ENCODE results near the gene SEMA3F. TPM values are rescaled to one million over a fixed set of nuclear protein-coding genes. Genes with fewer than 3 reads are reported as not detected.

SEMA3F gene
- total RNA-seq, 1 donor from 2014 or later: 15.7 TPM

DNA sequence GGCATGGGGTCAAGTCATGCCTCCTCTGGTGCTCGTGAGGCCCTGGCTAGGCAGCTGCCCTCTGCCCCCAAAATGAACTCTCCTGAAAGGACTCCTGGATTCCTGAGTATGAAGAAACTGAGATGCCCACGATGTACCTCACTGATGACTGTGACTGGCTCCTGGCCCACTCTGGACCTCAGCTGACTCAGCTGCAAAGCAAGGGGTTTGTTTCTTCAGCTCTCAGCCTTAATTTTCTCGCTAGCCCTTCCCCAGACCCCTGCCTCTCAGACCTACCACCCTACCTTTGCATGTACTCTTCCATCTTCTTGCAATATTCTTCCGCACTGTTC, 75.6 kb downstream of the SEMA3F start:
- no peak for DNase-seq (ENCODE audit: low read depth in 2 of 2)

DNA sequence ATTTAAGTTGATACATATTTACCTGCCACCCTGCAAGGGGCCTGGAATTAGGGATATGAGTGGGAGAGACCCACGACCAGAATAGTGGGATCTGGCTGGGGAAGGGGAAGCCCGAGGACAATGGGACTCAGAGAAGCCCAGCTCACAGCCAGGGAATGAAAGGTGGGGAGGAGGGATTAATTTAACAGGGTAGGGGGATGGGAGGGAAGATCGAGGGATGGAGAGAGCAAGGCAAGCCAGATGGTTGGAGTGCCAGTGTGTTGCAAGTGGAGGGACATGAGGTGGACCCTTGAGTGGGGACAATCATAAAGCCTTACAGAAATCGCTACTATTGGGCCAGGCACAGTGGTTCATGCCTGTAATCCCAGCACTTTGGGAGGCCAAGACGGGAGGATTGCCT, 76.5 kb downstream of the SEMA3F start:
- DNase-seq (ENCODE audit: low read depth in 2 of 2): no peak

DNA sequence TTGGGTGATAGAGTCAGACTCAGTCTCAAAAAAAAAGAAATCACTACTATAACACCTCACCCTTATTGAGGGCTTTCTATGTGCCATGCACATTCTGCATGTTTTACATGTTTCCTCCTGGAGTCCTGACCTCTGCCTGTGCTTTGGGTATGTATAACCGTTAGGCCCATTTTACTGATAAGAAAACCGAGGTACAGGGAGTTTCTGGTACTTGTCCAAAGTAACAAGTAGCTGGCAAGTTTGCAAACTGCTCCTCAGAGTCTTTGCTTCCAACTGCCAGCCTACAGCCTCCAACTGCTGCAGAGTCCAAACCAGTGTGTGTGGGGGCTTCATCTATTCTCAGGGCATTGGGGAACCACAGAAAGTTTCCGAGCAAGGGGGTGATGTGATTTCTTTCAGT, 77.2 kb downstream of the SEMA3F start:
- no peak for DNase-seq (ENCODE audit: low read depth in 2 of 2)

DNA sequence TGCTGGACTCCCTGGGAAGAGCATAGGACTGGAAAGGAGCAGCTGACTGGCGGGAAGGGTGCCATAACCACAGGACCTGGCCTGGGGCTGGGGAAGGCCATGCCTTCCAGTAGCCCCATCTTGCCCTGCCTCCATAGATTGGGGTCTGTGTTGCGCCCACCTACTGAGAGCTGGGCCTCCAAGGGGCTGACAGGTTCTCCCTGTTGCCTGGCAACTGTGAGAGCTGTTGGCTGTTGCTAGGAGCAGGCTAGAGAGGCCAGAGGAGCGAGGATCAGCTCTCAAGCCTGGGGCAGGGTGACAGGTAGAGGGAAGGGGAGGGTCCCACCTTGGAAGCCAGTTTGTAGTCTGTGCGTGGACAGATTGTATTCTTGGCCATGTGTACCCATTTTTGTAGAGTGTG, 78.1 kb downstream of the SEMA3F start:
- DNase-seq (ENCODE audit: low read depth in 2 of 2): no peak

DNA sequence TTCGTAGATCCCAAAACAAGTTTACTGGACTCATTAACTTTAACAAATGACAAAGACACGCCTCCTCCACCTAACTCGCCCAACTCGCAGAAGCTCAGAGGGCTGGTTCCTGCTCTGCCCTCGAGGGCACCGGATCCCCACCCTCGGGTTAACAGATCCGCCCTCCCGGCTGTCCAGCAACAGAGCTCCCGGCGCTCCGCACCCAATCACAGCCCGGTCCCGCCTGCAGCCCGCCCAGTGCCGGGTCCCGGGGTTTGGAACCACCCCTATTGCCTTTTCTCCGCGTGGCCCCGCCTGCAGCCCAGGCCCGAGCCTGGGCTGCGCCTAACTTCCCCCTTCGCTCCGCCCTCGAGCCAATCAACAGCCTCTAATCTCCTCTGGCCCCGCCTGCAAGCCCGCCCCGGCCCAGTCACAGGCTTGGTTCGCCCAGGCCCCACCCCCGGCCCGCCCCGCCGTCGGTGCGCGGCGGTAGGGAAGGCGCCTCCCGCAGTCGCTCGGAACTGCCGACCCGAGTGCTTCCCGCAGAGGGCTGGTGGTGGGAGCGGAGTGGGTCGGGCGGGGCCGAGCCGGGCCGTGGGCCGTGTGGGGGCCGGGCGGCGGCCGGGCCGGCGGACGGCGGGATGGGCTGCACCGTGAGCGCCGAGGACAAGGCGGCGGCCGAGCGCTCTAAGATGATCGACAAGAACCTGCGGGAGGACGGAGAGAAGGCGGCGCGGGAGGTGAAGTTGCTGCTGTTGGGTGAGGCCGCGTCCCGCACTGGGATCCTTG, 80.8 kb downstream of the SEMA3F start, which contains the start of gene GNAI2:
TSS of gene GNAI2 (plus strand) at position 489 of the 768 bp plus-strand sequence. CDS start at position 621, 132 bp downstream.
- peak; percentile 95 to 99 for DNase-seq (ENCODE audit: low read depth in 2 of 2)

DNA sequence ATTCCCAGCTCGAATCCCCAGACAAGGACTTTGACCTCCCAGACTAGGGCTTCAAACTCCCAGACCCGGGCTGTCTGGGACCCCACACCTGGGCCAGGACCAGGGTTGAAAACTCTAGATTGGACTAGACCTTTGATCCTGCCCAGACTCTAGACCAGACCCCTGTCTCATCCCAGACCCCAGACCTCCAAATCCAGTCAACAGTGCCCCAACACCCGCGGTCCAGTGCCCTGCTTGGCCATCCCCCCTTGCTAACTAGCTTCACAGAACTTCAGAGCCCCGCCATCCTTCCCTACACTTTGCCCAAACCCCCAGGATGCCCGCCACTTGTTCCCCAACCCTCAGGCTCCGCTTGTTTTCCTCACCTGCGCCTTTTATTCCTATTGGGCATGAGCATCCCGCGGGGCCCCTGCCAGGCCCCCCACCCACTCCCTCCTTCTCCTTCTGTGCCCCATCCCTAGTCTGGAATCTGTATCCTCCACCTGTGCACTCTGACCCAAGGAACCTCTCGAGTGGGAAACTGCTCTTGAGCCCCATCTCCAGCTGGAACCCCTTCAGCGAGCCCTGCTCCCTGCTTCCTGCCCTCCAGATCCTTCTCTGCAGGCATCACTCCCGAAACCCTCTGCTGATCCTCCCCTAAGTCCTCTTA, 81.5 kb downstream of the SEMA3F start:
- DNase-seq (ENCODE audit: low read depth in 2 of 2): no peak

DNA sequence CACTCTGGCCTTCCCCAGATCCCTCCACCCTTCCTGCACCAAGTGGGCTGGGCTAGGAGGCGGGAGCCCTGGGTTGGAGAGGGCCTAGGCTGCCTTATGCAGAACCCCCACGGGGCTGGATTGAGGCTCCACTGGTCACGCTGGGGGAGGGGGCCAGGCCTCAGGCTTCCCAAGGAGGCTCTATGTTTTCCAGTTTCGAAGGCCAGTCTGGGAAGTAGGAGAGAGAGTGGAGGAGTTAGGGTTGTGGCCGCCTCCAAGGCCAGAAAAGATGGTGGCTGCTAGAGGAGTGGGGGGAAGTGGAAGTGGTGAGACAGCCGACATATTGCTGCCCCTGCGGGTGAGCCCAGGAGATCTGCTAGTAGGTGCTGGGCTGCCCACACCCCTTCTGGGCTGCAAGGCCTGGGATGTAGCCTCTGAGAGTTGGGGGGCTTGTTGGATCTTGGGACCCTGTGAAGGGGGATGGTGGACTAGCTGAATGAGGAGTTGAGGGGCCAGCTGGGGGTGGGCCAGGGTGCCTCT, 82.1 kb downstream of the SEMA3F start:
- peak in 1 of 2 donors; percentile 50 for DNase-seq (ENCODE audit: low read depth in 2 of 2)

DNA sequence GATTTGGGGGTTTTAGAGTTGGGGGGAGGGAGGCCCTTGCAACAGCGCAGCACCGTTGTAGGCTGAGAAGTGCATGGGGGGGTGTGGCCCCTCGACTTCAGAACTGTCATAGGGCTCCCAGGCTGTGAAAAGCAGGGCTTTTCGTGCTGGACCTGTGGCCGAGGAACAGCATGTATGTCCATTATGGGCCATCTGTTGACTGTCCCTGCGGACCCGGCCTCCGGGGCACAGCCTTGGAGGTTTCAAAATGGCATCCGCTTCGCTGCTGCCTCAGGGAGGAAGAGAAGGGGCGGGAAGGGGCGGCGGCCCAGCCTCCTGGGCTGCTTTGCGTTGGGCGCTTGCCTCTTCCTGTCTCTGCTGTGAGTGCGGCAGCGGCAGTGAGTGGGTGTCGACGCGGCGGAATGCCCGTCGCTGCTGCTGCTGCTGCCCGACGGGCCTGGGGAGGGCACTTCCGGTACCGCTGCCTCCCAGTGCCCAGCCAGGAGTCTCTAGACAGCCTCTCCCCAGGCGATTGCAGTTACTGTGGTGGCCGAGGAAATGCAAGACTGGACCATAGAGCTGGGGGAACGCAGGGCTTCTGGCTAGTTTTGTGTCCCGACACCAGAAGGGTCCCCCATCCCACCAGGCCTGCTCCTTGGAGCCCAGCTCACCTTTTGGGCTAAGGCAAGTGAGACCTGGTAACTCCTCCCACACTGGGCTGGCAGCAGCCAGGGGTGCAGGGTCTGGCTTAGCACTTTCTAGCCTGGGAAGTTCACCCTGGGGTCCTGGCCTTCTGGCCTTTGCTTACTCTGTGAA, 82.8 kb downstream of the SEMA3F start:
- DNase-seq (ENCODE audit: low read depth in 2 of 2): peak in 1 of 2 donors; percentile 90

DNA sequence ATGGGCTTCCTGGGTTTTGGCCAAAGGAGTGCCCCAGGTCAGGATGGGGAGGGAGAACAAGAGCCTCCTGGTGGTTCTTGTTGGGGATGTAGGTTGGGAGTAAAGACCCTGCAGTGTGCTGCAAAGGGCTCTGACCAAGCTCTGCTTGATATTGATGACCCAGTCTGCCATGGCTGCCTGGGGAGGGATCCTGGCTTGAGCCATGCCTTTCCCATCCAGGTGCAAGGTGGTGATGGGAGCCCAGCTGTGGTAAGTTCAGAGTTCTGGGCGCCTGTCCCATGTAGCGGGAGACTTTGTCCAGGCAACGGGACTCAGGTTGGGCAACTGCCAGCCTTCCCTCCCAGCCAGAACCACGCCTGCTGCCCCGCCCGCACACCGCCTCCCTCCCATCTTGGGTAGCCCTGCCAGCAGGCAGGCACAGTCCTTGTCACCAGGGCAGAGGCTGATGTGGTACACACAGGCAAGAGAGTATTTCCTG, 83.5 kb downstream of the SEMA3F start:
- peak in 1 of 2 donors; percentile 56 for DNase-seq (ENCODE audit: low read depth in 2 of 2)

Other genes with a start within 250 kb of the SEMA3F start
- 6.5 and 10.0 TPM in 2 replicates for gene MON1A, start 225.5 kb upstream of the SEMA3F start, total RNA-seq
- gene RBM6, start 215.2 kb upstream of the SEMA3F start, total RNA-seq: 21.4 and 32.1 TPM in 2 replicates
- 108 and 148 TPM in 2 replicates for gene RBM5, start 66.4 kb upstream of the SEMA3F start, total RNA-seq
- gene GNAT1, start 36.3 kb downstream of the SEMA3F start, total RNA-seq: under 0.01 TPM in 1 of 2 replicates, not detected in the other
- gene SLC38A3, start 49.9 kb downstream of the SEMA3F start, total RNA-seq: under 0.01 TPM in 2 replicates
- 390 and 560 TPM in 2 replicates for gene GNAI2, start 80.9 kb downstream of the SEMA3F start, total RNA-seq
- 0.26 and 0.51 TPM in 2 replicates for gene SEMA3B, start 113.8 kb downstream of the SEMA3F start, total RNA-seq
- not detected in 2 replicates for gene LSMEM2, start 123.8 kb downstream of the SEMA3F start, total RNA-seq
- 117 and 130 TPM in 2 replicates for gene IFRD2, start 137.1 kb downstream of the SEMA3F start, total RNA-seq
- 17.5 and 23.6 TPM in 2 replicates for gene HYAL3, start 144.1 kb downstream of the SEMA3F start, total RNA-seq
- 4.0 and 4.5 TPM in 2 replicates for gene NAA80, start 144.1 kb downstream of the SEMA3F start, total RNA-seq
- gene HYAL1, start 148.2 kb downstream of the SEMA3F start, total RNA-seq: 4.6 and 6.7 TPM in 2 replicates
- gene HYAL2, start 167.4 kb downstream of the SEMA3F start, total RNA-seq: 384 and 564 TPM in 2 replicates
- 20.7 and 22.3 TPM in 2 replicates for gene TUSC2, start 172.9 kb downstream of the SEMA3F start, total RNA-seq
- 12.6 and 23.9 TPM in 2 replicates for gene RASSF1, start 185.5 kb downstream of the SEMA3F start, total RNA-seq
- under 0.01 and 0.25 TPM in 2 replicates for gene ZMYND10, start 190.4 kb downstream of the SEMA3F start, total RNA-seq
- gene NPRL2, start 195.5 kb downstream of the SEMA3F start, total RNA-seq: 12.3 and 16.9 TPM in 2 replicates
- gene CYB561D2, start 195.5 kb downstream of the SEMA3F start, total RNA-seq: 18.9 and 23.9 TPM in 2 replicates
- 27.0 and 43.9 TPM in 2 replicates for gene TMEM115, start 204.2 kb downstream of the SEMA3F start, total RNA-seq

Data from dermis microvascular lymphatic vessel endothelial cell (primary cell).